Common myeloid progenitor, CD34-positive (primary cell): ENCODE data around the gene DPYD.

Experiments used
- CTCF ChIA-PET: fragments of 350-600 bp; sonication (Branson Sonifier 250); formaldehyde crosslinking; loops from one replicate; lab custom pipeline; 2021; ENCODE audit warnings: antibody characterized with exemption; lab: Charles Lee
- POLR2A ChIA-PET: fragments of 350-600 bp; sonication (Branson Sonifier 250); formaldehyde crosslinking; loops from one replicate; lab custom pipeline; 2021; ENCODE audit warnings: antibody characterized with exemption; lab: Charles Lee
- DNase-seq, 3 donors: peaks; one replicate each; pipeline versions ENCODE4 v3.0.0 to v3.0.0-alpha.2; 2013
- H3K27ac ChIP-seq, 2 experiments: 1 replicate in 1 of 2; 2 replicates in 1 of 2; pipeline ENCODE4 v1.7.0; 2013; ENCODE audit warnings: inconsistent platforms in 2 of 2, low read length in 2 of 2, mild to moderate bottlenecking in 2 of 2, low read depth in 1 of 2, moderate library complexity in 1 of 2; ENCODE audit not compliant: severe bottlenecking in 2 of 2, insufficient read depth in 1 of 2, poor library complexity in 1 of 2
- H3K27me3 ChIP-seq, 5 experiments: replicated peaks in 2 of 5; 1 replicate in 3 of 5; 2 replicates in 2 of 5; pipeline versions ENCODE4 v1.6.1 to v1.7.0; 2013; ENCODE audit warnings: low read length in 4 of 5, mild to moderate bottlenecking in 2 of 5, moderate library complexity in 2 of 5, inconsistent platforms in 1 of 5; ENCODE audit not compliant: insufficient read depth in 5 of 5, control insufficient read depth in 4 of 5
- H3K36me3 ChIP-seq, 4 experiments: 1 replicate in 2 of 4; 2 replicates in 2 of 4; pipeline versions ENCODE4 v1.6.1 to v1.7.0; 2013; ENCODE audit warnings: low read length in 3 of 4, control low read depth in 1 of 4, mild to moderate bottlenecking in 1 of 4; ENCODE audit not compliant: control insufficient read depth in 4 of 4, insufficient read depth in 4 of 4
- H3K4me1 ChIP-seq, 4 experiments: 1 replicate in 3 of 4; 2 replicates in 1 of 4; pipeline versions ENCODE4 v1.6.1 to v1.7.1; 2013; ENCODE audit warnings: low read length in 3 of 4, mild to moderate bottlenecking in 3 of 4, control low read depth in 1 of 4, inconsistent platforms in 1 of 4, moderate library complexity in 1 of 4; ENCODE audit not compliant: control insufficient read depth in 4 of 4, insufficient read depth in 4 of 4; ENCODE audit errors: control extremely low read depth in 1 of 4
- H3K4me3 ChIP-seq, 7 experiments: 1 replicate in 4 of 7; 2 replicates in 3 of 7; pipeline versions ENCODE4 v1.5.1 to v1.7.0; 2013; ENCODE audit warnings: mild to moderate bottlenecking in 7 of 7, low read length in 6 of 7, moderate library complexity in 6 of 7, inconsistent platforms in 2 of 7, low read depth in 2 of 7, control low read depth in 1 of 7; ENCODE audit not compliant: insufficient read depth in 4 of 7, control insufficient read depth in 1 of 7; ENCODE audit errors: extremely low read depth in 1 of 7
- H3K9me3 ChIP-seq, 5 experiments: 1 replicate in 4 of 5; 2 replicates in 1 of 5; pipeline versions ENCODE4 v1.6.1 to v1.7.1; 2013; ENCODE audit warnings: low read length in 4 of 5, mild to moderate bottlenecking in 2 of 5, inconsistent platforms in 1 of 5, low read depth in 1 of 5, moderate library complexity in 1 of 5; ENCODE audit not compliant: control insufficient read depth in 4 of 5, insufficient read depth in 2 of 5; ENCODE audit errors: control extremely low read depth in 1 of 5
- WGBS: methylation state at CpG from one replicate; pipeline ENCODE4 v1.1.5; 2013; ENCODE audit not compliant: insufficient coverage; 5-methylcytosine and 5-hydroxymethylcytosine counted together

Gene DPYD

DNA sequence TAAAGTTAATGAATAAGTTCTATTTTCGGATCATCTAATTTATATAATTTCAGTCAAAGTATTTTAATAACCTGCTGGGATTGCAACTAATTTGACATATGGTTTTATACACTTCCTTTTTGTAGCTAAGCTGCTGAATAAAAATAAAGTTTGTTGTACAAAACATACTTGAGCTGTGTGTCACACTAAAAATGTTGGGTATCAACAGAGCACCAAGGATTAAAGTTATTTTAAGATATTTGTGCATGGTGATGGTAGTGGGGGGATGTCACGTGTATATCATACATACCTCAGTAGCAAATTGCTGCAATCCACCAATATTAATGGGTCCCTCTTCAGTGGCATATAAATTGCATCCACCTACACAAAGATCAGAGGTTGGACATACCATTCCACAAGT is 199.6 kb downstream of the DPYD start:
- Histone ChIP-seq H3K27me3 (no peaks in the 10 kb centered on the region), H3K9me3 (peaks cover 0 to 16% (median 0%) of the 10 kb centered on the region in 5 experiments), H3K27ac (no peak overlapping the region), H3K36me3 (peaks cover 2 to 28% (median 5%) of the 10 kb centered on the region in 4 experiments), H3K4me3 (no peak overlapping the region), H3K4me1 (no peaks in the 10 kb centered on the region)
- ChIA-PET POLR2A (no interaction called here), CTCF (no interaction called here)
- no peak for DNase-seq
- no CpG with 5 or more reads among the region's 2 CpGs for WGBS

DNA sequence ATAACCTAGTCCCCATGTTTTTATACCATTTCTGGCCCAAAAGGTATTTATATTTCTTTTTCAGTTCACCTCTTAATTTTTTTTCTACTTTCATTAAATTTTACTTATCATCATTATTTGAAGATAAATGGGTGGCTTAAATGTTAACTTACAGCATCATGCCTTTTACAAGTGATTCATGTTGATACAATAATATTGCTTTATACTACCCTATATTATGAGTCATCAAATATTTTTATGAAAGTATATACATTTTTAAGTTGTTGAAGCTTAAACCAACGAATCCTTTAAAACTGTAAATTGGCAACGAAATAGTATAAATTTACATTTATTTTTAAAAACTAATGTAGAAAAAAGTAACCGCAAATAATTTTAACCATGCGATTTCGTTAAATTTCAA is 207.9 kb downstream of the DPYD start:
- H3K4me3 ChIP-seq, result no peak overlapping the region
- WGBS, result no CpG with 5 or more reads among the region's 5 CpGs
- no peaks in the 10 kb centered on the region for H3K27me3 ChIP-seq
- peaks cover 0 to 4% (median 0%) of the 10 kb centered on the region in 5 experiments for H3K9me3 ChIP-seq
- ChIA-PET POLR2A (no interaction called here), CTCF (no interaction called here)
- no peaks in the 10 kb centered on the region for H3K4me1 ChIP-seq
- no peak overlapping the region for H3K27ac ChIP-seq
- H3K36me3 ChIP-seq, result peaks cover 0 to 12% (median 5%) of the 10 kb centered on the region in 4 experiments
- DNase-seq, result no peak

- ChIA-PET CTCF (no interaction called here), POLR2A (interaction anchor here (0.5 kb wide), 1 partner anchor 243 kb away, joined by 3 read pairs; no protein-coding TSS in a partner anchor)
- DNase-seq, result no peak
- WGBS, result no CpG with 5 or more reads among the region's 1 CpG
- Histone ChIP-seq H3K4me1 (no peaks in the 10 kb centered on the region), H3K4me3 (no peak overlapping the region), H3K36me3 (peaks cover 0 to 7% (median under 1%) of the 10 kb centered on the region in 4 experiments), H3K27ac (no peak overlapping the region), H3K9me3 (no peaks in the 10 kb centered on the region), H3K27me3 (no peaks in the 10 kb centered on the region)
Observed at GRCh38 chr1:97711858-97712257, 209.0 kb downstream of the DPYD start.

- Histone ChIP-seq H3K27me3 (no peaks in the 10 kb centered on the region), H3K36me3 (peaks cover 0 to 9% (median 4%) of the 10 kb centered on the region in 4 experiments), H3K4me3 (no peak overlapping the region), H3K4me1 (no peaks in the 10 kb centered on the region), H3K9me3 (no peaks in the 10 kb centered on the region), H3K27ac (no peak overlapping the region)
- DNase-seq, result no peak
- WGBS, result no CpG with 5 or more reads among the region's 1 CpG
- CTCF ChIA-PET, result no interaction called here
- POLR2A ChIA-PET, result no interaction called here
Observed at GRCh38 chr1:97693601-97694000, 227.2 kb downstream of the DPYD start.

DNA sequence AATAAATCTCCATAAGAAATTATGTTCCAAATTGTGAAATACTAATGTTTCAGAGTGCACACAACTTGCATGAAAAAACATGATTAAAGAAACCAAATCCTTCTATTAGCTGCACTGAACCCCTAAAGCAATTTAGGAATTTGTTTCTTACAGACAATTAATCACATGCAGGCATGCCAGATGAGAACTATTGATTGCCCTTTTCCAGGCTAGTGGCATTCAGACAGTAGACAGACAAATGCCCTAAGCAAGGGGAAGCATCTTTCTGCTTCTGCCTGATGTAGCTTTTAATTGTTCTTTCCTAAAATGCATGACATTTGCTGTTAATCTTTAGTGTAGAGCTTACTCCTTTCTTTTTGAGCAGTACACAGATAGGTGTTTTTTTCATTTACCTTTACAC is 229.5 kb downstream of the DPYD start:
- peaks cover 0 to 15% (median 8%) of the 10 kb centered on the region in 4 experiments for H3K36me3 ChIP-seq
- H3K4me1 ChIP-seq, result no peaks in the 10 kb centered on the region
- no peak for DNase-seq
- H3K27me3 ChIP-seq, result no peaks in the 10 kb centered on the region
- H3K9me3 ChIP-seq, result peaks cover 0 to 6% (median 3%) of the 10 kb centered on the region in 5 experiments
- ChIA-PET POLR2A (no interaction called here), CTCF (no interaction called here)
- no peak overlapping the region for H3K27ac ChIP-seq
- no peak overlapping the region for H3K4me3 ChIP-seq

DNA sequence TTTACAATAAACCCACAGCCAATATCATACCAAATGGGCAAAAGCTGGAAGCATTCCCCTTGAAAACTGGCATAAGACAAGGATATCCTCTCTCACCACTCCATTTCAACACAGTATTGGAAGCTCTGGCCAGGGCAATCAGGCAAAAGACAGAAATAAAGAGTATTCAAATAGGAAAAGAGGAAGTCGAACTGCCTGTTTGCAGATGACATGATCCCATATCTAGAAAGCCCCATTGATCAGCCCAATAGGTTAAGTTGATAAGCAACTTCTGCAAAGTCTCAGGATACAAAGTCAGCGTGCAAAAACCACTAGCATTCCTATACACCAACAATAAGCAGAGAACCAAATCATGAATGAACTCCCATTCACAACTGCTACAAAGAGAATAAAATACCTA is 235.5 kb downstream of the DPYD start:
- Histone ChIP-seq H3K27ac (no peak overlapping the region), H3K27me3 (no peaks in the 10 kb centered on the region), H3K9me3 (peaks cover 0 to 6% (median 3%) of the 10 kb centered on the region in 5 experiments), H3K4me3 (no peak overlapping the region), H3K36me3 (peaks cover 0 to 16% (median 3%) of the 10 kb centered on the region in 4 experiments), H3K4me1 (no peaks in the 10 kb centered on the region)
- WGBS, result 87% methylated on average over 2 of the region's 2 CpGs
- peak in 2 of 3 donors; percentile 10 to 38 for DNase-seq
- ChIA-PET CTCF (no interaction called here), POLR2A (no interaction called here)

DNA sequence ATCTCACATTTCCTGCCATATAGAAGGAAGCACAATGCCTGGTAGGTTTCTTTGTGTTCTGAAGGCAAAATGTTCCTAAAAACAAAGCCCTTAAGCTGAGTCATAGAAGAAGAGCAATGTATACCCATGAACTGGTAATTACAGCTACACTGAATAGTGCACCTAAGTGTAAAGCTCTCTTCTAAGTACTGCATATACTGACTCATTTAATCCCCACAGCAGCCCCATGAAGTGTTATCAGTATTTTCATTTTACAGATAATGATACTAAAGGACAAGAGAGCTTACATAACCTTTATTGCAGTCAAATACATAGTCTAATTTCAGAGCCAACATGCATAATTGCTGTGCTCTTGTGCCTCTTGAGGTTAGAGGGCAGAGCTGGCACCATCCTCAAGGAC is 239.9 kb downstream of the DPYD start:
- CTCF ChIA-PET, result no interaction called here
- Histone ChIP-seq H3K4me3 (no peak overlapping the region), H3K36me3 (peaks cover 0 to 17% (median 6%) of the 10 kb centered on the region in 4 experiments), H3K27me3 (no peaks in the 10 kb centered on the region), H3K4me1 (no peaks in the 10 kb centered on the region), H3K27ac (no peak overlapping the region), H3K9me3 (no peaks in the 10 kb centered on the region)
- DNase-seq, result no peak
- POLR2A ChIA-PET, result no interaction called here
